Ammon's horn (tissue), 1 donor: ENCODE data around the gene RALGPS1.

Source experiments
- DNase-seq: peaks from one replicate; pipeline ENCODE4 v3.0.0-alpha.2; 2016; ENCODE audit warnings: low spot score

RALGPS1 gene

GRCh38 chr9:127102176-127102575, 187.6 kb downstream of the RALGPS1 start:
- DNase-seq: no peak

GRCh38 chr9:127102788-127103187, 188.2 kb downstream of the RALGPS1 start:
- no peak for DNase-seq

- DNase-seq: no peak
Observed at GRCh38 chr9:127104581-127105311, 190.2 kb downstream of the RALGPS1 start.

- no peak for DNase-seq
Observed at GRCh38 chr9:127105805-127106465, 191.4 kb downstream of the RALGPS1 start.

DNA sequence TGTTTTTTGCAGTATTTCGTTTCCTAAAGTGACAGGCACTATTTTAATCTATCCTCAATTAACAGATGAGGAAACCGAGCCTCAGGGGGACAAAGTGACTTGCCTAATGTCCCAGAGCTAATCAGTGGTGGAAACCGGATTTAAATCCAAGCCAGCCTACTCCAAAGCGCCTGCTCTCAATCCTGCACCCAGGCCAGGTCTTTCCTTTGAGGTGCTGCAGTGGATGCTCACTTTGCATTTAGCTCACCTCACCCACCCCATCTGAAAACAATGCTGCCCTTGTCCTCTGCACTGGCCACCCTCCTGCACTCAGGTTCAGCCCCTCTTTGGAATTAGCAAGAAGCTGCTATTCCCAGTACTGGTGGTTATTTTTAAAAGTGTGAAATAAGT, 191.9 kb downstream of the RALGPS1 start:
- no peak for DNase-seq

- no peak for DNase-seq
Observed at GRCh38 chr9:127107171-127107928, 192.8 kb downstream of the RALGPS1 start.

DNA sequence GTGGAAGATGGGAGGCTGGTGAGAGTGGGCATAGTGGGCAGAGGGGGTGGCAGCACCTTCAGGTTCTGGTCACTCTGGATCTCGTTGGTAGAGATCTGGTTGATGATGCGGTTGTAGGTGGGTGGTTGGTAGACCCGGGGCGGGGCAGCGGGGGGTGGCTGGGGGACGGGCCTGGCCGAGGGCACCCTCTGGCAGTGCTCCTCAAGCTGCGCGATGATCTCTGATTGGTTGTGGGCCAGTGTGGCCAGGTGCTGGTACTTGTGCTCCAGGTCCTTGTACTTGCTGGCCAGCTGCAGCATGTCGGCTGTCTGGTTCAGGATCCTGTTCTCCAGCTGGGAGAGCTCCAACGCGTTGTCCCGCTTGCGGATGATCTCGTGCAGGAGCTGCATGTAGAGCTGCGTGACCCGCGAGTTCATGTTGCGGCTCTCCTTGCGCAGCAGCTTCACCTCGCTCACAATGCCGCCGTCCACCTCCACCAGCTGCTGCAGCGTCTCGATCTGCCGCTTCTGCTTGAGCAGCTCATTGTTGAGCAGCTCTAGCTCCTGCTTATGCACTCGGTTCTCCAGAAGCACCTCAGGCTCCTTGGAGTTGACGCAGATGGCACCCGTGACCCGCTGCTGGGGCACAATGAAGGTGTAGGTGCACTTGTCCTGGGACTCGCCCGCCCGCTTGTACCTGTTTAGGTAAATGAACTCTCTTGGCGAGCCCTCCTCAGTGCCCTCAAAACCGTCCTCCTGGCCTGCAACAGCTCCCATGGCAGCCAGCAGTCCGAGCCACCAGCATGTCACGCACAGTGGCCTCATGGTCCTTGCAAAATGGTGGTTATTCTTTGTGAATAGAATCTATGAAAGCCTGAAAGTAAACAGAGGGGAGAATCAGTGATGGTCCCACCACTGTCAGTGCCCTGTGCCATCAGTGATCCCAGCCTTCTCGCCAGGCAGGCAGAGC, 193.6 kb downstream of the RALGPS1 start:
- no peak for DNase-seq

- DNase-seq: no peak
Observed at GRCh38 chr9:127109212-127109711, 194.7 kb downstream of the RALGPS1 start.

- no peak for DNase-seq
Observed at GRCh38 chr9:127112056-127112455, 197.5 kb downstream of the RALGPS1 start.

- DNase-seq: no peak
Observed at GRCh38 chr9:127112735-127113161, 198.2 kb downstream of the RALGPS1 start.

- DNase-seq: no peak
Observed at GRCh38 chr9:127113191-127113972, 198.8 kb downstream of the RALGPS1 start.

- DNase-seq: no peak
Observed at GRCh38 chr9:127114606-127115005, 200.0 kb downstream of the RALGPS1 start.

DNA sequence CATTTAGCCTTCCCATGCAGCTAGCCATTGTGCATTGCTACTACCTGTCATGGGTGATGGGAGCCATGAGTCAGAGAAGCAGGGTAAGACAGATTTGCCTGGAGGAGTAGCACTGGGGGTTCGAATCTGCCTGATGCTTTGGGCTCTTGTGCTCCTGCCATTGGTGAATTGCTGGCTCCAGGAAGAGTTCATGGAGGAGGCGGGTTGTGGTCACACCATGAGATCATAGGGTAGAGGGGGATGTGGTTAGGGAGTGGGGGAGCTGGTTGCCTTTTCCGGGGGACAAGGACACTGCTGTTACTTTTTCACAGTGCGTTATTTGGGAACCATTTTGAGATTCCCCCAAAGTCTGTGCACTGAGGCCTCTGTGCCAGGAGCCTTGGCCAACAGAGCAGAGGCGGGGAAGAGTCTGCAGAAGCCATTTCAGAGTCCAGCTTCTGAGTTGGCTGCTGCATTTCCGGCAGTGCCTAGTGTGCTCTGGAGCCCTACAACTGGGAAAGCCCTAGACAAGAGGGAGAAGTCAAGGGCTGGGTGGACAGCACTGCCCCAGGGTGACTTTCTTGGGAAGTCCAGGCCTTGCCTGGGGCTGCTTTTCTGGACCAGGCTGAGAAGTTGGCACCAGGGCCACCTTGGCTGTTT, 201.6 kb downstream of the RALGPS1 start:
- no peak for DNase-seq

DNA sequence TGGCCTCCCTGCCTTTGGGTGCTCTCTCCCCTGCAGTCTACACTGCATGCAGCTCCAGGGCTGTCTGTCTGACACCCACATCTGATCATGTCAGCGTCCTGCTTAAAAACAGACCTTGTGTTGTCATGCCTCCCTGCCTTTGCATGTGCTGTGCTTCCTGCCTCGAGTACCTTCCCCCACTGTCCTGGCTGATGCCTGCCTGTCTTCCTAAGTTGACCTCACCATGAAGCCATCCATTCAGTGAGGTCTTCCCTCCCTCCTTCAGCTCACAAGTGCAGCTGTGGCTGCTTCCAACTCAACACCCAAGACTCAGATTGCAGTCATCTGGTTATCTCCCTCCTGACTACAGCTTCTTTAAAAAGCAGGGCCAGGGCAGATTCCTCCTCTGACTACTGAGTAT, 202.4 kb downstream of the RALGPS1 start:
- DNase-seq: no peak

DNA sequence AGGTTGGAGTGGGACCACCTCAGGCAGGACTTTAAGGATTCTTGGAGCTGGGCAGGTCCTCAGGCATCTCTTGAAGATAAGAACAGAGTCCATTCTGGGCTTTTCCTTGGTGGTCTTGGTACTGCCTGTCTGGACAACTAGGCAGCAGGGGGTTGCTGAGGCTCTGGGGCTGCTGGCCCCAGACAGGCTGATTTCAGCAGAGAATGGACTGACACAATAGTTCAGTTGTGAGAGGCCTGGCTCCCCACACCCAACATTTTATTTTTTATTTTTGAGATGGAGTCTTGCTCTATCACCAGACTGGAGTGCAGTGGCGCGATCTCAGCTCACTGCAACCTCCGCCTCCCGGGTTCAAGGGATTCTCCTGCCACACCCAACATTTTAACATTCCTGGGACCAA, 203.2 kb downstream of the RALGPS1 start:
- DNase-seq: no peak

DNA sequence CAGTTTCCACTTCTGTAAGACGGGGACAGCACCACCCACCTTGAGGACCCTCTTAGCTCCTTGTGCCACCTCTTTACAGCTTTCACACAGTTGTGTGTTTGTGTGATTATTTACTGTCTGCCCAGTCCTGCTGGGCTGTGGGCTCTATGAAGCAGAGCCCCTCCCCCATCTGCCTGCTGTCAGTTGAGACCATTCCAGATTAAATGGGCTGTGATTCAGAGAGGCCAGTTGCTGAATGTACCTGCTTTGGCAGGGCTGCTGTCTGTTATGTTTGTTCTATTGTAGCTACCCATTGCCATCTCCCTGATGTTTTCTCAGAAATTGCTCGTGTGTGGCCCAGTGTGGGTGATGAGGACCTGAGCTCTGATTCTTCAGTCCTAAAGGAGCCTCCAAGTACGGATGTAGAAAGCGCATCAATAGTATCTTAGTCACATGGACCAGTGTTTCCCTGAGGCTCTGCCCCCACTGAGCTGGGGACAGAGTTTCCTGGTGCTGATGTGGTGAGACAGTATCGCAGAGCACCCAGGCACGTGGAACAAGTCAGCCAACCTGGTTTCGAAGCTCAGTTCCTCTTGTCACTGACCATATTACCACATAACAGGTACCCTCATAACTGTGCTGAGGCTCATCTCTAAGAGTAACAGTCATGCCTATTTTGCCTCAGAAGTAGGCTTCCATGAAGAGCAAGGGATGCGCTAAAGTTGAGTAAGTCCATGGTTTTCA, 204.2 kb downstream of the RALGPS1 start:
- DNase-seq: no peak

DNA sequence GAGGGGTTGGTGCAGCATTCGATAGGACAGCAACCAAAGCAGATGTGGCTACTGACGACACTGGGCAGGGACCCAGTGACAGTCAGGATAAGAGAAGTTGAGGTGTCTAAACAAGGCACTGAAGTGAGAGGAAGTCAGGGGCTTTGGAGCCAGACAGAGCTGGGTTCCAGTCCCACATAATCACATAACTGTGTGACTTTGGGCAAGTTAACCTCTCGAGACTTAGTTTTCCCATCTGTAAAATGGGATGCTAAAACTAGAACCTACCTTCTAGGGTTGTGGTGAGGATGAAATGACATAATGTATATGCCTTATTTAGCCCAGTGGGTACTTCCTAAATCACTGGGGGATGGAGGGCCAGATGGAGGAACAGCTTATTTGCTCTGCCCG, 204.7 kb downstream of the RALGPS1 start:
- no peak for DNase-seq

DNA sequence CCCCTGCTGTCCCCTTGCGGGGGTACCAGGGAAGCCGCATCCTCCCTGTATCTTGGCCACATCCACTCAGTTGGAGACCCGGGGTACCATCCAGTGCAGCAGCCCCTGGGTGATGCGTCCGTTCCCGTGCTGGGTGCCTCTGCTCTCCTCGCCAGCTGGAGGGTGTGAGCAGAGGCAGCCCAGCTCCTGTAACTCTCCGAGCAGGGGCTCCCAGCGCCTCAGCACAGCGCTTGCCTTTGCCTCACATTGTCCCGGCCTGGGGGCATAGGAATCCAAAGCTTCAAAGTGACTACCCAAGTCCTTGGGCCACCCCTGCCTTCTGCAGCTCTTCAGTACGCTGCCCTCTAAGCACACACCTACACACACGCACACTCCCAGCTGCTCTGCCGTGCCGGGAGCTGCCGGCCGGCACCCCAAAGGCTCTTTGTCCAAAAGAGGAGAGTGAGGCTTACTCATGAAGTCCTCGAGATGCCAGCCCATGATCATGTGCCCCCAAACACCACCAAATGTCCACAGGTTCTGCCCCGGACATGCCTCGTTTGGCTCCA, 207.1 kb downstream of the RALGPS1 start:
- no peak for DNase-seq
